ENCODE results near the gene RNASEH2C. TPM values are rescaled to one million over a fixed set of nuclear protein-coding genes. Genes with fewer than 3 reads are reported as not detected.

The RNASEH2C gene
- polyA plus RNA-seq, 1 experiment = 14.2 TPM

GRCh38 chr11:65745049-65745448, 24.5 kb upstream of the RNASEH2C start:
- peaks cover 19% of the 10 kb centered on the region for H3K27me3 ChIP-seq (ENCODE audit: control insufficient read depth, insufficient read depth, low read length)
- ChIA-PET POLR2A (interaction anchor here (0.6 to 1.4 kb wide), 3 partner anchors 24 to 74 kb away, joined by 3 to 4 read pairs (median 3); partner anchors contain the start of gene RNASEH2C), CTCF (interaction anchor here (1.5 kb wide), 1 partner anchor 72 kb away, joined by 8 read pairs; no protein-coding TSS in a partner anchor)
- H3K4me3 ChIP-seq (ENCODE audit: low read depth, low read length) = no peak overlapping the region
- no peak for DNase-seq (ENCODE audit: low read depth, low spot score)
- H3K27ac ChIP-seq (ENCODE audit: low read depth, low read length) = no peak overlapping the region
- peaks cover 6% of the 10 kb centered on the region; the same call in 1 of the 2 replicates for H3K9me3 ChIP-seq (ENCODE audit: control insufficient read depth, insufficient read depth, low read length)
- TF ChIP-seq, protein P1, sequence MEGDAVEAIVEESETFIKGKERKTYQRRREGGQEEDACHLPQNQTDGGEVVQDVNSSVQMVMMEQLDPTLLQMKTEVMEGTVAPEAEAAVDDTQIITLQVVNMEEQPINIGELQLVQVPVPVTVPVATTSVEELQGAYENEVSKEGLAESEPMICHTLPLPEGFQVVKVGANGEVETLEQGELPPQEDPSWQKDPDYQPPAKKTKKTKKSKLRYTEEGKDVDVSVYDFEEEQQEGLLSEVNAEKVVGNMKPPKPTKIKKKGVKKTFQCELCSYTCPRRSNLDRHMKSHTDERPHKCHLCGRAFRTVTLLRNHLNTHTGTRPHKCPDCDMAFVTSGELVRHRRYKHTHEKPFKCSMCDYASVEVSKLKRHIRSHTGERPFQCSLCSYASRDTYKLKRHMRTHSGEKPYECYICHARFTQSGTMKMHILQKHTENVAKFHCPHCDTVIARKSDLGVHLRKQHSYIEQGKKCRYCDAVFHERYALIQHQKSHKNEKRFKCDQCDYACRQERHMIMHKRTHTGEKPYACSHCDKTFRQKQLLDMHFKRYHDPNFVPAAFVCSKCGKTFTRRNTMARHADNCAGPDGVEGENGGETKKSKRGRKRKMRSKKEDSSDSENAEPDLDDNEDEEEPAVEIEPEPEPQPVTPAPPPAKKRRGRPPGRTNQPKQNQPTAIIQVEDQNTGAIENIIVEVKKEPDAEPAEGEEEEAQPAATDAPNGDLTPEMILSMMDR (IDR thresholded peaks at IDR 0.05; ENCODE audit: low read depth, low read length) = no peak

- H3K27me3 ChIP-seq (ENCODE audit: control insufficient read depth, insufficient read depth, low read length) = peaks cover 19% of the 10 kb centered on the region
- CTCF ChIA-PET = interaction anchor here (1.5 kb wide), 1 partner anchor 73 kb away, joined by 8 read pairs; no protein-coding TSS in a partner anchor
These were observed 24.1 kb upstream of the RNASEH2C start for GRCh38 chr11:65744699-65745042.

GRCh38 chr11:65744026-65744698, 23.6 kb upstream of the RNASEH2C start:
- Histone ChIP-seq H3K27ac (ENCODE audit: low read depth, low read length) (no peak overlapping the region), H3K4me3 (ENCODE audit: low read depth, low read length) (no peak overlapping the region), H3K9me3 (ENCODE audit: control insufficient read depth, insufficient read depth, low read length) (peaks cover 6% of the 10 kb centered on the region; the same call in 1 of the 2 replicates), H3K27me3 (ENCODE audit: control insufficient read depth, insufficient read depth, low read length) (peaks cover 14% of the 10 kb centered on the region)
- CTCF ChIA-PET = interaction anchor here (1.5 kb wide), 1 partner anchor 73 kb away, joined by 8 read pairs; no protein-coding TSS in a partner anchor
- POLR2A ChIA-PET = interaction anchor here (0.6 to 1.4 kb wide), 3 partner anchors 24 to 75 kb away, joined by 3 to 4 read pairs (median 3); partner anchors contain the start of gene RNASEH2C
- DNase-seq (ENCODE audit: low read depth, low spot score) = no peak
- TF ChIP-seq, protein P1 (IDR thresholded peaks at IDR 0.05; ENCODE audit: low read depth, low read length) = 0 out of 2 replicates have a peak, but pooled peaks have one; percentile 7

More at GRCh38 chr11:65744699-65745042, 24.1 kb upstream of the RNASEH2C start:
- Histone ChIP-seq H3K27ac (ENCODE audit: low read depth, low read length) (no peak overlapping the region), H3K9me3 (ENCODE audit: control insufficient read depth, insufficient read depth, low read length) (peaks cover 6% of the 10 kb centered on the region; the same call in 1 of the 2 replicates), H3K4me3 (ENCODE audit: low read depth, low read length) (no peak overlapping the region)
- POLR2A ChIA-PET = interaction anchor here (0.6 to 1.4 kb wide), 3 partner anchors 24 to 74 kb away, joined by 3 to 4 read pairs (median 3); partner anchors contain the start of gene RNASEH2C
- TF ChIP-seq, protein P1 (IDR thresholded peaks at IDR 0.05; ENCODE audit: low read depth, low read length) = no peak
- no peak for DNase-seq (ENCODE audit: low read depth, low spot score)

DNA sequence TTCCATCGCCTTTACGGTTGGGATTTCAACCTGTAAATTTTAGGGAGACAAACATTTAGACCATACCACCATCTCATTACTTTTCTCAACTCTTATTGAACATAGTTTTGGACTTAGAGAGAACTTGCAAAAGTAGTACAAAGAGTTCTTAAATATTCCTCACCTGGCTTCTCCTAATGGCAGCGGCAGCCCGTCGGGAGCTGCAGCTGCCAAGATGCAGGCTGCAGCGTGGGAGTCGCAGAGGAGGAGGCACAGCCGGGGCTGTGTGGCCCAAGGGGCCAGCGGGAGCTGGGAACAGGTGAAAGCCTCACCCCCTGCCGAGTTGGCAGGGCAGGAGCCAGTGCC, 23.1 kb upstream of the RNASEH2C start:
- Histone ChIP-seq H3K4me3 (ENCODE audit: low read depth, low read length) (no peak overlapping the region), H3K27me3 (ENCODE audit: control insufficient read depth, insufficient read depth, low read length) (peaks cover 14% of the 10 kb centered on the region), H3K27ac (ENCODE audit: low read depth, low read length) (no peak overlapping the region), H3K9me3 (ENCODE audit: control insufficient read depth, insufficient read depth, low read length) (peaks cover 6% of the 10 kb centered on the region; the same call in 1 of the 2 replicates)
- DNase-seq (ENCODE audit: low read depth, low spot score) = no peak
- ChIA-PET POLR2A (no interaction called here), CTCF (interaction anchor here (1.5 kb wide), 1 partner anchor 74 kb away, joined by 8 read pairs; no protein-coding TSS in a partner anchor)
- TF ChIP-seq, protein P1 (IDR thresholded peaks at IDR 0.05; ENCODE audit: low read depth, low read length) = no peak

DNA sequence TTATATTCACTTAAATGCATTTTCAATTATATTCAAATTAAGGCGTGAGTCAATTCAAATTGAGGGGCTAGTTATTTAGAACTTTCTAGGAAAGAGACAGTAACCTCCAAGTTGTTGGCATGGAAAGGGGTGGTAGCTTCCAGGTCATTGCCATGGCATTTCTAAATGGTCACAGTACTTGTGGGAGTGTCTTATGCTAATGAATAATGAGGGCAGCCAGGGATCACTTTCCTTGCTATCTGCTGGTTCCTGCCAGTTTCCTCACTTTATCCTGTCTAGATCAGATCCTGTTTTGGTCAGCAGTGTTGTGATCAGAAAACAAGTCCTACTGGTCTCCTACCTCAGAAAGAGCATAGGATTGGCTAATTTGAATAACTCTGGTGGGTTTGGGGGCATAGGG, 21.8 kb upstream of the RNASEH2C start:
- TF ChIP-seq, protein P1 (IDR thresholded peaks at IDR 0.05; ENCODE audit: low read depth, low read length) = no peak
- H3K9me3 ChIP-seq (ENCODE audit: control insufficient read depth, insufficient read depth, low read length) = peaks cover 6% of the 10 kb centered on the region; the same call in 1 of the 2 replicates
- H3K27ac ChIP-seq (ENCODE audit: low read depth, low read length) = no peak overlapping the region
- ChIA-PET POLR2A (no interaction called here), CTCF (no interaction called here)
- peaks cover 10% of the 10 kb centered on the region for H3K27me3 ChIP-seq (ENCODE audit: control insufficient read depth, insufficient read depth, low read length)
- DNase-seq (ENCODE audit: low read depth, low spot score) = no peak
- no peak overlapping the region for H3K4me3 ChIP-seq (ENCODE audit: low read depth, low read length)
